Breast epithelium (tissue), 4 donors: ENCODE data around the gene SCN1B. TPM values are rescaled to one million over a fixed set of nuclear protein-coding genes. Genes with fewer than 3 reads are reported as not detected.

Experiments used
- DNase-seq, 2 donors: peaks; one replicate each; pipeline ENCODE4 v3.0.0-alpha.2; 2019; ENCODE audit warnings: low spot score in 2 of 2
- H3K27ac ChIP-seq, 2 donors: fragments of 200-600 bp; sonication (generic) in 1 of 2; one replicate each; pipeline ENCODE4 v1.5.1; 2016 to 2019; ENCODE audit warnings: mild to moderate bottlenecking in 1 of 2
- H3K27me3 ChIP-seq, 2 donors: fragments of 200-600 bp; sonication (generic) in 1 of 2; one replicate each; pipeline versions ENCODE4 v1.5.1 to v1.6.0; 2017 to 2019; ENCODE audit warnings: control low read depth in 1 of 2, mild to moderate bottlenecking in 1 of 2
- H3K36me3 ChIP-seq: fragments of 200-600 bp; one replicate; pipeline ENCODE4 v1.5.1; 2019
- H3K4me1 ChIP-seq, 2 donors: fragments of 200-600 bp; sonication (generic); one replicate each; pipeline ENCODE4 v1.5.1; 2016 to 2019; ENCODE audit warnings: control low read depth in 1 of 2
- H3K4me3 ChIP-seq, 3 donors: fragments of 200-600 bp; sonication (generic); 1 replicate in 2 of 3; 2 replicates in 1 of 3; pipeline ENCODE4 v1.5.1; 2016 to 2019; ENCODE audit warnings: mild to moderate bottlenecking in 3 of 3, moderate library complexity in 2 of 3
- H3K9me3 ChIP-seq, 2 donors: fragments of 200-600 bp; sonication (generic) in 1 of 2; one replicate each; pipeline ENCODE4 v1.5.1; 2016 to 2019; ENCODE audit warnings: control low read depth in 1 of 2
- CTCF ChIP-seq, 3 donors: fragments of 450-650 bp; IDR thresholded peaks; one replicate each; pipeline ENCODE4 v1.5.1; 2016 to 2017; ENCODE audit warnings: antibody characterized with exemption in 3 of 3, mild to moderate bottlenecking in 3 of 3, moderate library complexity in 3 of 3
- POLR2A ChIP-seq: fragments of 450-650 bp; IDR thresholded peaks from one replicate; pipeline ENCODE4 v1.6.1; 2016; ENCODE audit warnings: antibody characterized with exemption, mild to moderate bottlenecking, moderate library complexity
- POLR2AphosphoS5 ChIP-seq, 3 donors: sonication (generic); formaldehyde crosslinking; IDR thresholded peaks; one replicate each; pipeline ENCODE4 v1.6.1; 2017; ENCODE audit warnings: antibody characterized with exemption in 3 of 3
- intact Hi-C: fragments of 100-400 bp; cut with DNase I; formaldehyde crosslinking; loops from one replicate; pipeline ENCODE4 v1.15.1; 2023; ENCODE audit warnings: low total_unique reads
- total RNA-seq, 3 donors: library from RNA; depleted of rRNA; stranded (reverse); fragments of >200 nt; gene quantifications; one replicate each; pipeline ENCODE4 v1.1.0, GENCODE V29; 2016

SCN1B gene
- total RNA-seq, 3 donors from 2014 or later, result 5.1 to 14.6 (median 8.5) TPM

- no peaks in the 10 kb centered on the region for H3K9me3 ChIP-seq
- no peaks in the 10 kb centered on the region for H3K27me3 ChIP-seq
- no peak overlapping the region for H3K27ac ChIP-seq
- no peak for TF ChIP-seq POLR2AphosphoS5 (IDR thresholded peaks at IDR 0.05)
- no peak for TF ChIP-seq CTCF (IDR thresholded peaks at IDR 0.05)
- TF ChIP-seq POLR2A, result no peak
- H3K4me1 ChIP-seq, result no peaks in the 10 kb centered on the region
- intact Hi-C loops, result no loop called here
- no peak overlapping the region for H3K4me3 ChIP-seq
- H3K36me3 ChIP-seq, result no peaks in the 10 kb centered on the region
- no peak for DNase-seq
Measured at GRCh38 chr19:35062942-35063341, 32.7 kb downstream of the SCN1B start.

- Histone ChIP-seq H3K27ac (no peak overlapping the region), H3K9me3 (no peaks in the 10 kb centered on the region), H3K4me3 (no peak overlapping the region), H3K4me1 (no peaks in the 10 kb centered on the region), H3K36me3 (no peaks in the 10 kb centered on the region), H3K27me3 (no peaks in the 10 kb centered on the region)
- no peak for DNase-seq
- TF ChIP-seq POLR2AphosphoS5 (IDR thresholded peaks at IDR 0.05) (no peak), POLR2A (no peak), CTCF (IDR thresholded peaks at IDR 0.05) (no peak)
- intact Hi-C loops, result no loop called here
Measured at GRCh38 chr19:35063940-35064818, 33.9 kb downstream of the SCN1B start.

GRCh38 chr19:35065574-35065973 lies 35.3 kb downstream of the SCN1B start:
- TF ChIP-seq CTCF (IDR thresholded peaks at IDR 0.05), result no peak
- TF ChIP-seq POLR2A, result no peak
- TF ChIP-seq POLR2AphosphoS5 (IDR thresholded peaks at IDR 0.05), result no peak
- intact Hi-C loops, result loop anchor here (5.0 kb wide), 1 partner anchor 67 kb away; no protein-coding TSS in a partner anchor

GRCh38 chr19:35066121-35066520 lies 35.9 kb downstream of the SCN1B start:
- Histone ChIP-seq H3K36me3 (no peaks in the 10 kb centered on the region), H3K9me3 (peaks cover 0 to 3% of the 10 kb centered on the region in 2 donors), H3K27ac (no peak overlapping the region), H3K4me3 (no peak overlapping the region), H3K4me1 (no peaks in the 10 kb centered on the region), H3K27me3 (no peaks in the 10 kb centered on the region)
- TF ChIP-seq POLR2A (no peak), CTCF (IDR thresholded peaks at IDR 0.05) (no peak)
- DNase-seq, result no peak
- intact Hi-C loops, result loop anchor here (5.0 kb wide), 1 partner anchor 66 kb away; no protein-coding TSS in a partner anchor

More at GRCh38 chr19:35065574-35065973, 35.3 kb downstream of the SCN1B start:
- no peak overlapping the region for H3K27ac ChIP-seq
- no peaks in the 10 kb centered on the region for H3K36me3 ChIP-seq
- no peaks in the 10 kb centered on the region for H3K27me3 ChIP-seq
- H3K9me3 ChIP-seq, result peaks cover 0 to 3% of the 10 kb centered on the region in 2 donors
- no peak for DNase-seq
- no peaks in the 10 kb centered on the region for H3K4me1 ChIP-seq
- H3K4me3 ChIP-seq, result no peak overlapping the region
